Measurements from ENCODE around the gene GNAT2.

DNA sequence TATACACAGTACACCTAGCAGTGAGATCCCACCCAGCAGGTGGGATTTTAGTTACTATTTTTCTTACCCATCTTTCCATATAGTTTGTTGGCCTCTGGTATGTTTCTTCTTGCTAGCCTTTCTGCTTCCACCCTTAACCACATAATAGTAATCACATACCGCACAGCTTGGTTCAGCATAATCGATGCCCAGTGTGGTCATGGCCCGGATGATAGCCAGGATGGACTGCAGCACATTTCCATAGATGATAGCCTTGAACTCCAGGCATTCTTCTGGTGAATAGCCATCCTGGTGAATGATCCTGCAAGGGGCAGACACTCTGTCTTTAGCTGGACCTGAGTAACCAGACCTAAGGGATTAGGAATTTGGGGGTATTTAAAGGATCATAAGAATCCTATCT, 9.5 kb downstream of the GNAT2 start:
- TF ChIP-seq POLR2A (IDR thresholded peaks at IDR 0.05) (no peak), POLR2AphosphoS5 (IDR thresholded peaks at IDR 0.05) (no peak), EP300 (IDR thresholded peaks at IDR 0.05) (no peak)
- TF ChIP-seq, protein P1, sequence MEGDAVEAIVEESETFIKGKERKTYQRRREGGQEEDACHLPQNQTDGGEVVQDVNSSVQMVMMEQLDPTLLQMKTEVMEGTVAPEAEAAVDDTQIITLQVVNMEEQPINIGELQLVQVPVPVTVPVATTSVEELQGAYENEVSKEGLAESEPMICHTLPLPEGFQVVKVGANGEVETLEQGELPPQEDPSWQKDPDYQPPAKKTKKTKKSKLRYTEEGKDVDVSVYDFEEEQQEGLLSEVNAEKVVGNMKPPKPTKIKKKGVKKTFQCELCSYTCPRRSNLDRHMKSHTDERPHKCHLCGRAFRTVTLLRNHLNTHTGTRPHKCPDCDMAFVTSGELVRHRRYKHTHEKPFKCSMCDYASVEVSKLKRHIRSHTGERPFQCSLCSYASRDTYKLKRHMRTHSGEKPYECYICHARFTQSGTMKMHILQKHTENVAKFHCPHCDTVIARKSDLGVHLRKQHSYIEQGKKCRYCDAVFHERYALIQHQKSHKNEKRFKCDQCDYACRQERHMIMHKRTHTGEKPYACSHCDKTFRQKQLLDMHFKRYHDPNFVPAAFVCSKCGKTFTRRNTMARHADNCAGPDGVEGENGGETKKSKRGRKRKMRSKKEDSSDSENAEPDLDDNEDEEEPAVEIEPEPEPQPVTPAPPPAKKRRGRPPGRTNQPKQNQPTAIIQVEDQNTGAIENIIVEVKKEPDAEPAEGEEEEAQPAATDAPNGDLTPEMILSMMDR (IDR thresholded peaks at IDR 0.05): no peak
